H1 (cell line): ENCODE results near the gene ROR1.

Experiments used
- EP300 ChIP-seq, 2 experiments: IDR thresholded peaks; 1 replicate in 1 of 2; 2 replicates in 1 of 2; pipeline ENCODE4 v1.6.1; 2011 to 2012; ENCODE audit warnings: low read depth in 2 of 2, low read length in 2 of 2, mild to moderate bottlenecking in 2 of 2, borderline replicate concordance in 1 of 2, inconsistent platforms in 1 of 2, moderate library complexity in 1 of 2
- EZH2 ChIP-seq: fragments of 200-600 bp; sonication (generic); IDR thresholded peaks from 2 replicates; pipeline ENCODE4 v1.7.1; 2012; ENCODE audit warnings: low read depth, mild to moderate bottlenecking, moderate library complexity, low read length, inconsistent platforms; ENCODE audit not compliant: severe bottlenecking
- FOSL1 ChIP-seq: IDR thresholded peaks from 2 replicates; pipeline ENCODE4 v1.6.1; 2011; ENCODE audit warnings: mild to moderate bottlenecking, low read depth, low read length, moderate library complexity; ENCODE audit not compliant: insufficient read depth
- GTF2F1 ChIP-seq: IDR thresholded peaks from 2 replicates; pipeline ENCODE4 v1.6.1; 2012; ENCODE audit warnings: low read depth, low read length, improper control_type of control experiment, borderline replicate concordance
- KDM1A ChIP-seq: fragments of 200-600, 300-600 bp; sonication (generic); IDR thresholded peaks from 2 replicates; pipeline ENCODE4 v1.7.1; 2016; ENCODE audit warnings: mild to moderate bottlenecking, low read length, borderline replicate concordance
- POLR2AphosphoS5 ChIP-seq: IDR thresholded peaks from 2 replicates; pipeline ENCODE4 v1.6.1; 2011; ENCODE audit warnings: low read depth, low read length
- RNF2 ChIP-seq: fragments of 200-900, 300-1000 bp; sonication (generic); IDR thresholded peaks from 2 replicates; pipeline ENCODE4 v1.7.1; 2016; ENCODE audit warnings: borderline replicate concordance, low read depth, mild to moderate bottlenecking, antibody characterized with exemption, low read length; ENCODE audit not compliant: poor library complexity, severe bottlenecking; ENCODE audit errors: missing control alignments
- SP2 ChIP-seq: IDR thresholded peaks from 2 replicates; pipeline ENCODE4 v1.6.1; 2012; ENCODE audit warnings: mild to moderate bottlenecking, low read length, inconsistent platforms
- TAF1 ChIP-seq: IDR thresholded peaks from 2 replicates; pipeline ENCODE4 v1.6.1; 2011; ENCODE audit warnings: mild to moderate bottlenecking, low read depth, low read length
- TF ChIP-seq, protein P1 (sequence below), 3 experiments: IDR thresholded peaks; 1 replicate in 2 of 3; 2 replicates in 1 of 3; pipeline versions ENCODE4 v1.5.1 to v1.6.1; 2011; ENCODE audit warnings: low read length in 3 of 3, mild to moderate bottlenecking in 3 of 3, inconsistent platforms in 2 of 3, low read depth in 1 of 3, moderate library complexity in 1 of 3; ENCODE audit not compliant: insufficient read depth in 1 of 3; ENCODE audit errors: control extremely low read depth in 1 of 3
- TF ChIP-seq, protein P2 (sequence below): IDR thresholded peaks from 2 replicates; pipeline ENCODE4 v1.6.1; 2012; ENCODE audit warnings: inconsistent platforms

DNA sequence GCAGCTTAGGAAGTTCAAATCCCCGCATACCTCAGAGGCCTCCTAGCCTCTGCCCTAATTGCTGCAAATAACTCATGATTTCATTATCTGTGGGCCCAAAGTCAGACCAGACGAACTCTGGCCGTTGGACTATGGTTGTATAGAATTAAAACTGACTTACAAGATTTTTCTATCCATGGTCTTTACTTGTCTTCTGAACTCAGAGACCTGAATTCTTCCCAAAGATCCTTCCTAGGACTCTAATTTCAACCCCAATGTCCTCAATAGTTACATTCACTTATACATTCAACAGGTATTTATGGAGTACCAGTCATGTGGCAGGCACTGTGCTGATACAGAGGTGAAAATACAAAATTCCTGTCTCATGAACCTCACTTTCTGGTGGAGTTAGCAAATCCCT, 247.2 kb downstream of the ROR1 start:
- TF ChIP-seq EZH2 (no peak), SP2 (no peak), POLR2AphosphoS5 (no peak), EP300 (IDR thresholded peaks at IDR 0.05; ENCODE audit: borderline replicate concordance in 1 of 2, low read depth in 2 of 2, low read length in 2 of 2) (no peak), GTF2F1 (no peak), FOSL1 (no peak), TAF1 (no peak), RNF2 (no peak), KDM1A (no peak)
- TF ChIP-seq, protein P1, sequence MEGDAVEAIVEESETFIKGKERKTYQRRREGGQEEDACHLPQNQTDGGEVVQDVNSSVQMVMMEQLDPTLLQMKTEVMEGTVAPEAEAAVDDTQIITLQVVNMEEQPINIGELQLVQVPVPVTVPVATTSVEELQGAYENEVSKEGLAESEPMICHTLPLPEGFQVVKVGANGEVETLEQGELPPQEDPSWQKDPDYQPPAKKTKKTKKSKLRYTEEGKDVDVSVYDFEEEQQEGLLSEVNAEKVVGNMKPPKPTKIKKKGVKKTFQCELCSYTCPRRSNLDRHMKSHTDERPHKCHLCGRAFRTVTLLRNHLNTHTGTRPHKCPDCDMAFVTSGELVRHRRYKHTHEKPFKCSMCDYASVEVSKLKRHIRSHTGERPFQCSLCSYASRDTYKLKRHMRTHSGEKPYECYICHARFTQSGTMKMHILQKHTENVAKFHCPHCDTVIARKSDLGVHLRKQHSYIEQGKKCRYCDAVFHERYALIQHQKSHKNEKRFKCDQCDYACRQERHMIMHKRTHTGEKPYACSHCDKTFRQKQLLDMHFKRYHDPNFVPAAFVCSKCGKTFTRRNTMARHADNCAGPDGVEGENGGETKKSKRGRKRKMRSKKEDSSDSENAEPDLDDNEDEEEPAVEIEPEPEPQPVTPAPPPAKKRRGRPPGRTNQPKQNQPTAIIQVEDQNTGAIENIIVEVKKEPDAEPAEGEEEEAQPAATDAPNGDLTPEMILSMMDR (IDR thresholded peaks at IDR 0.05; ENCODE audit: control extremely low read depth in 1 of 3, insufficient read depth in 1 of 3, low read depth in 1 of 3, low read length in 3 of 3): no peak
- TF ChIP-seq, protein P2, sequence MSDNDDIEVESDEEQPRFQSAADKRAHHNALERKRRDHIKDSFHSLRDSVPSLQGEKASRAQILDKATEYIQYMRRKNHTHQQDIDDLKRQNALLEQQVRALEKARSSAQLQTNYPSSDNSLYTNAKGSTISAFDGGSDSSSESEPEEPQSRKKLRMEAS: no peak
